ENCODE results near the gene TMEM114. TPM values are rescaled to one million over a fixed set of nuclear protein-coding genes. Genes with fewer than 3 reads are reported as not detected.
A peak's percentile ranks its signal among the peaks of the same experiment; 100 is the strongest.

The TMEM114 gene
- total and polyA plus RNA-seq, 4 donors: 0.28 to 5.8 (median 2.5) TPM

- no peak overlapping the region for H3K4me3 ChIP-seq (ENCODE audit: low read depth, low read length)
- 25% methylated on average over 2 of the region's 2 CpGs for WGBS (ENCODE audit: insufficient coverage)
- no peak for DNase-seq (ENCODE audit: low read depth in 4 of 6, low spot score in 6 of 6)
- no peaks in the 10 kb centered on the region for H3K4me1 ChIP-seq (ENCODE audit: control insufficient read depth, insufficient read depth, low read length)
- H3K27ac ChIP-seq (ENCODE audit: low read depth, low read length): no peak overlapping the region
- no peaks in the 10 kb centered on the region for H3K9me3 ChIP-seq (ENCODE audit: control insufficient read depth, insufficient read depth, low read length)
- no peaks in the 10 kb centered on the region for H3K27me3 ChIP-seq (ENCODE audit: control insufficient read depth, insufficient read depth, low read length)
- no peaks in the 10 kb centered on the region for H3K36me3 ChIP-seq (ENCODE audit: control insufficient read depth, insufficient read depth, low read length)
Observed at GRCh38 chr16:8542393-8542792, 47.9 kb downstream of the TMEM114 start.

GRCh38 chr16:8541868-8542267 is 48.4 kb downstream of the TMEM114 start:
- Histone ChIP-seq H3K9me3 (ENCODE audit: control insufficient read depth, insufficient read depth, low read length) (no peaks in the 10 kb centered on the region), H3K4me3 (ENCODE audit: low read depth, low read length) (no peak overlapping the region), H3K4me1 (ENCODE audit: control insufficient read depth, insufficient read depth, low read length) (no peaks in the 10 kb centered on the region), H3K27me3 (ENCODE audit: control insufficient read depth, insufficient read depth, low read length) (no peaks in the 10 kb centered on the region), H3K27ac (ENCODE audit: low read depth, low read length) (no peak overlapping the region), H3K36me3 (ENCODE audit: control insufficient read depth, insufficient read depth, low read length) (no peaks in the 10 kb centered on the region)
- no peak for DNase-seq (ENCODE audit: low read depth in 4 of 6, low spot score in 6 of 6)
- WGBS (ENCODE audit: insufficient coverage): 40% methylated on average over 1 of the region's 4 CpGs

- Histone ChIP-seq H3K4me1 (ENCODE audit: control insufficient read depth, insufficient read depth, low read length) (no peaks in the 10 kb centered on the region), H3K27me3 (ENCODE audit: control insufficient read depth, insufficient read depth, low read length) (no peaks in the 10 kb centered on the region), H3K27ac (ENCODE audit: low read depth, low read length) (no peak overlapping the region), H3K4me3 (ENCODE audit: low read depth, low read length) (no peak overlapping the region), H3K36me3 (ENCODE audit: control insufficient read depth, insufficient read depth, low read length) (no peaks in the 10 kb centered on the region), H3K9me3 (ENCODE audit: control insufficient read depth, insufficient read depth, low read length) (no peaks in the 10 kb centered on the region)
- WGBS (ENCODE audit: insufficient coverage): 100% methylated on average over 2 of the region's 6 CpGs
- no peak for DNase-seq (ENCODE audit: low read depth in 4 of 6, low spot score in 6 of 6)
Observed at GRCh38 chr16:8537691-8538342, 52.5 kb downstream of the TMEM114 start.

- no peak overlapping the region for H3K4me3 ChIP-seq (ENCODE audit: low read depth, low read length)
- H3K4me1 ChIP-seq (ENCODE audit: control insufficient read depth, insufficient read depth, low read length): no peaks in the 10 kb centered on the region
- H3K27me3 ChIP-seq (ENCODE audit: control insufficient read depth, insufficient read depth, low read length): no peaks in the 10 kb centered on the region
- no peaks in the 10 kb centered on the region for H3K9me3 ChIP-seq (ENCODE audit: control insufficient read depth, insufficient read depth, low read length)
- no peak for DNase-seq (ENCODE audit: low read depth in 4 of 6, low spot score in 6 of 6)
- WGBS (ENCODE audit: insufficient coverage): 90% methylated on average over 1 of the region's 2 CpGs
- no peaks in the 10 kb centered on the region for H3K36me3 ChIP-seq (ENCODE audit: control insufficient read depth, insufficient read depth, low read length)
- no peak overlapping the region for H3K27ac ChIP-seq (ENCODE audit: low read depth, low read length)
Observed at GRCh38 chr16:8533509-8533908, 56.8 kb downstream of the TMEM114 start.

GRCh38 chr16:8530752-8531384 is 59.4 kb downstream of the TMEM114 start:
- Histone ChIP-seq H3K4me1 (ENCODE audit: control insufficient read depth, insufficient read depth, low read length) (no peaks in the 10 kb centered on the region), H3K9me3 (ENCODE audit: control insufficient read depth, insufficient read depth, low read length) (no peaks in the 10 kb centered on the region), H3K4me3 (ENCODE audit: low read depth, low read length) (no peak overlapping the region), H3K27ac (ENCODE audit: low read depth, low read length) (no peak overlapping the region), H3K36me3 (ENCODE audit: control insufficient read depth, insufficient read depth, low read length) (no peaks in the 10 kb centered on the region), H3K27me3 (ENCODE audit: control insufficient read depth, insufficient read depth, low read length) (no peaks in the 10 kb centered on the region)
- WGBS (ENCODE audit: insufficient coverage): 54% methylated on average over 2 of the region's 5 CpGs
- DNase-seq (ENCODE audit: low read depth in 4 of 6, low spot score in 6 of 6): peak in 1 of 6 donors; percentile 39

- Histone ChIP-seq H3K4me3 (ENCODE audit: low read depth, low read length) (no peak overlapping the region), H3K4me1 (ENCODE audit: control insufficient read depth, insufficient read depth, low read length) (no peaks in the 10 kb centered on the region), H3K27ac (ENCODE audit: low read depth, low read length) (no peak overlapping the region), H3K9me3 (ENCODE audit: control insufficient read depth, insufficient read depth, low read length) (no peaks in the 10 kb centered on the region), H3K27me3 (ENCODE audit: control insufficient read depth, insufficient read depth, low read length) (no peaks in the 10 kb centered on the region), H3K36me3 (ENCODE audit: control insufficient read depth, insufficient read depth, low read length) (no peaks in the 10 kb centered on the region)
- no CpG with 5 or more reads among the region's 5 CpGs for WGBS (ENCODE audit: insufficient coverage)
- DNase-seq (ENCODE audit: low read depth in 4 of 6, low spot score in 6 of 6): no peak
Observed at GRCh38 chr16:8528471-8528870, 61.8 kb downstream of the TMEM114 start.

GRCh38 chr16:8523932-8524331 is 66.4 kb downstream of the TMEM114 start:
- 63% methylated on average over 1 of the region's 6 CpGs for WGBS (ENCODE audit: insufficient coverage)
- no peaks in the 10 kb centered on the region for H3K9me3 ChIP-seq (ENCODE audit: control insufficient read depth, insufficient read depth, low read length)
- no peaks in the 10 kb centered on the region for H3K27me3 ChIP-seq (ENCODE audit: control insufficient read depth, insufficient read depth, low read length)
- no peak for DNase-seq (ENCODE audit: low read depth in 4 of 6, low spot score in 6 of 6)
- no peak overlapping the region for H3K4me3 ChIP-seq (ENCODE audit: low read depth, low read length)
- no peak overlapping the region for H3K27ac ChIP-seq (ENCODE audit: low read depth, low read length)
- no peaks in the 10 kb centered on the region for H3K4me1 ChIP-seq (ENCODE audit: control insufficient read depth, insufficient read depth, low read length)
- H3K36me3 ChIP-seq (ENCODE audit: control insufficient read depth, insufficient read depth, low read length): no peaks in the 10 kb centered on the region

GRCh38 chr16:8522757-8523156 is 67.6 kb downstream of the TMEM114 start:
- H3K36me3 ChIP-seq (ENCODE audit: control insufficient read depth, insufficient read depth, low read length): no peaks in the 10 kb centered on the region
- no CpG with 5 or more reads among the region's 7 CpGs for WGBS (ENCODE audit: insufficient coverage)

GRCh38 chr16:8519643-8520042 is 70.7 kb downstream of the TMEM114 start:
- Histone ChIP-seq H3K27ac (ENCODE audit: low read depth, low read length) (no peak overlapping the region), H3K4me3 (ENCODE audit: low read depth, low read length) (no peak overlapping the region), H3K4me1 (ENCODE audit: control insufficient read depth, insufficient read depth, low read length) (no peaks in the 10 kb centered on the region), H3K9me3 (ENCODE audit: control insufficient read depth, insufficient read depth, low read length) (no peaks in the 10 kb centered on the region), H3K36me3 (ENCODE audit: control insufficient read depth, insufficient read depth, low read length) (no peaks in the 10 kb centered on the region), H3K27me3 (ENCODE audit: control insufficient read depth, insufficient read depth, low read length) (no peaks in the 10 kb centered on the region)
- no peak for DNase-seq (ENCODE audit: low read depth in 4 of 6, low spot score in 6 of 6)
- WGBS (ENCODE audit: insufficient coverage): no CpG with 5 or more reads among the region's 5 CpGs

More at GRCh38 chr16:8522757-8523156, 67.6 kb downstream of the TMEM114 start:
- DNase-seq (ENCODE audit: low read depth in 4 of 6, low spot score in 6 of 6): peak in 1 of 6 donors; percentile 57
- Histone ChIP-seq H3K4me1 (ENCODE audit: control insufficient read depth, insufficient read depth, low read length) (no peaks in the 10 kb centered on the region), H3K4me3 (ENCODE audit: low read depth, low read length) (no peak overlapping the region), H3K9me3 (ENCODE audit: control insufficient read depth, insufficient read depth, low read length) (no peaks in the 10 kb centered on the region), H3K27me3 (ENCODE audit: control insufficient read depth, insufficient read depth, low read length) (no peaks in the 10 kb centered on the region), H3K27ac (ENCODE audit: low read depth, low read length) (no peak overlapping the region)
